WTC11 (cell line): ENCODE results near the gene C19orf85.

Source experiments
- ZNF138 ChIP-seq: sonication (generic); formaldehyde crosslinking; conservative IDR thresholded peaks from 2 replicates; pipeline ENCODE4 v1.8.1; 2022; ENCODE audit warnings: mild to moderate bottlenecking, moderate library complexity, missing genetic modification reagents
- TF ChIP-seq, protein P1 (sequence below): sonication (generic); formaldehyde crosslinking; conservative IDR thresholded peaks from 2 replicates; pipeline ENCODE4 v1.8.1; 2023; ENCODE audit warnings: mild to moderate bottlenecking, low read depth, missing genetic modification reagents, moderate library complexity

DNA sequence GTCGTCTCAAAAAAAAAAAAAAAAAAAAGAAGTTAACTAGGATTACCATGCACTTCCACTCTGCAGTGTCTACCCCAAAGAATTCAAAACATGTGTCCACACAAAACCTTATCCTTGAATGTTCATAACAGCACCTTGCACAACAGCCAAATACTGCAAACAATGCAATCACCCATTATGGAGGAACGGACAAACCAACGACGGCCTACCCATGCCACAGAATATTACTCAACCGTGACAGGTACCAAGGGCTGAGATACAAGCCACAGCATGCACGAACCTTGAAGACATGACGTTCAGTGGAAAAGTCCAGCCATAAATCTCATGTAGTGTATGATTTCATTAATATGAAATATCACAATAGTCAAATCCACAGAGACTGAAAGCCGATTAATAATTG lies 18.5 kb downstream of the C19orf85 start:
- TF ChIP-seq, protein P1, sequence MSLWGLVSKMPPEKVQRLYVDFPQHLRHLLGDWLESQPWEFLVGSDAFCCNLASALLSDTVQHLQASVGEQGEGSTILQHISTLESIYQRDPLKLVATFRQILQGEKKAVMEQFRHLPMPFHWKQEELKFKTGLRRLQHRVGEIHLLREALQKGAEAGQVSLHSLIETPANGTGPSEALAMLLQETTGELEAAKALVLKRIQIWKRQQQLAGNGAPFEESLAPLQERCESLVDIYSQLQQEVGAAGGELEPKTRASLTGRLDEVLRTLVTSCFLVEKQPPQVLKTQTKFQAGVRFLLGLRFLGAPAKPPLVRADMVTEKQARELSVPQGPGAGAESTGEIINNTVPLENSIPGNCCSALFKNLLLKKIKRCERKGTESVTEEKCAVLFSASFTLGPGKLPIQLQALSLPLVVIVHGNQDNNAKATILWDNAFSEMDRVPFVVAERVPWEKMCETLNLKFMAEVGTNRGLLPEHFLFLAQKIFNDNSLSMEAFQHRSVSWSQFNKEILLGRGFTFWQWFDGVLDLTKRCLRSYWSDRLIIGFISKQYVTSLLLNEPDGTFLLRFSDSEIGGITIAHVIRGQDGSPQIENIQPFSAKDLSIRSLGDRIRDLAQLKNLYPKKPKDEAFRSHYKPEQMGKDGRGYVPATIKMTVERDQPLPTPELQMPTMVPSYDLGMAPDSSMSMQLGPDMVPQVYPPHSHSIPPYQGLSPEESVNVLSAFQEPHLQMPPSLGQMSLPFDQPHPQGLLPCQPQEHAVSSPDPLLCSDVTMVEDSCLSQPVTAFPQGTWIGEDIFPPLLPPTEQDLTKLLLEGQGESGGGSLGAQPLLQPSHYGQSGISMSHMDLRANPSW (CRISPR knock-in tag): no peak
- TF ChIP-seq ZNF138: no peak
